HFFc6 (cell line): ENCODE data around the gene CACNB4. TPM values are rescaled to one million over a fixed set of nuclear protein-coding genes. Genes with fewer than 3 reads are reported as not detected.

Experiments
- DNase-seq: peaks from one replicate; pipeline ENCODE4 v3.0.0-alpha.2; 2018
- H3K27ac Mint-ChIP-seq: 2 replicates; pipeline ENCODE4 v1.8.0; 2020; ENCODE audit warnings: mild to moderate bottlenecking, mixed read lengths
- H3K27me3 Mint-ChIP-seq: 2 replicates; pipeline ENCODE4 v1.8.0; 2021; ENCODE audit warnings: mild to moderate bottlenecking, moderate library complexity, mixed read lengths; ENCODE audit not compliant: insufficient read depth
- H3K36me3 Mint-ChIP-seq: 2 replicates; pipeline ENCODE4 v1.8.0; 2021; ENCODE audit warnings: low read depth, mixed read lengths
- H3K4me1 Mint-ChIP-seq: 2 replicates; pipeline ENCODE4 v1.8.0; 2020; ENCODE audit warnings: low read depth, mixed read lengths
- H3K4me3 Mint-ChIP-seq: 2 replicates; pipeline ENCODE4 v1.8.0; 2020; ENCODE audit warnings: mild to moderate bottlenecking, moderate library complexity, mixed read lengths
- H3K9me3 Mint-ChIP-seq: 2 replicates; pipeline ENCODE4 v1.8.0; 2020; ENCODE audit warnings: mild to moderate bottlenecking, mixed read lengths
- total RNA-seq, 6 experiments: library from RNA; stranded (reverse); fragmentation: NEBNext Ultra II Directional; extraction: Animal tissue kit (Norgen Biotek cat#: 25700); gene quantifications; 2 replicates in 1 of 6; 3 replicates in 5 of 6; pipeline ENCODE4 v1.2.3, GENCODE V29; 2021
- TF ChIP-seq, protein P1 (sequence below): fragments of 200-600 bp; sonication (generic); IDR thresholded peaks from 2 replicates; pipeline ENCODE4 v1.5.0; 2021; ENCODE audit warnings: antibody characterized with exemption, mild to moderate bottlenecking

Gene CACNB4
- total RNA-seq, 6 experiments from 2014 or later: 0.05 to 0.23 (median 0.21) TPM; not detected in 3

DNA sequence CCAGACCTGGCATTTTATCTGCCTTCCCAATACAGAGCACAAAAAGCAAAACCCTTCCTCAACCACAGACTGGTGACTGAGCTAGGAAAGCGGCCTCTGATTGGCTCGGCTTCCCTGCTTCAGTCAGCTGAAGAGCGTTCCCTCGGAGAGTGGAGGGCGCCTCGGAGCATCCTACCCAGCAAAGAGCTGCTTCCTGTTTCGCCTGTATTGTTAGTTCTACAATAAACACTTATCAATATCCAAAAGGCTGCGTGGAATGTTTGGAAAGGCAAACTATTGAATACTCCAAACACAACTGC lies 125.0 kb downstream of the CACNB4 start:
- no peak for DNase-seq

GRCh38 chr2:151973013-151973900 lies 125.6 kb downstream of the CACNB4 start:
- no peak overlapping the region for H3K4me3 Mint-ChIP-seq
- no peak overlapping the region for H3K27ac Mint-ChIP-seq
- no peaks in the 10 kb centered on the region for H3K4me1 Mint-ChIP-seq
- H3K9me3 Mint-ChIP-seq: no peaks in the 10 kb centered on the region
- H3K36me3 Mint-ChIP-seq: no peaks in the 10 kb centered on the region
- H3K27me3 Mint-ChIP-seq: peaks cover 26% of the 10 kb centered on the region
- TF ChIP-seq, protein P1, sequence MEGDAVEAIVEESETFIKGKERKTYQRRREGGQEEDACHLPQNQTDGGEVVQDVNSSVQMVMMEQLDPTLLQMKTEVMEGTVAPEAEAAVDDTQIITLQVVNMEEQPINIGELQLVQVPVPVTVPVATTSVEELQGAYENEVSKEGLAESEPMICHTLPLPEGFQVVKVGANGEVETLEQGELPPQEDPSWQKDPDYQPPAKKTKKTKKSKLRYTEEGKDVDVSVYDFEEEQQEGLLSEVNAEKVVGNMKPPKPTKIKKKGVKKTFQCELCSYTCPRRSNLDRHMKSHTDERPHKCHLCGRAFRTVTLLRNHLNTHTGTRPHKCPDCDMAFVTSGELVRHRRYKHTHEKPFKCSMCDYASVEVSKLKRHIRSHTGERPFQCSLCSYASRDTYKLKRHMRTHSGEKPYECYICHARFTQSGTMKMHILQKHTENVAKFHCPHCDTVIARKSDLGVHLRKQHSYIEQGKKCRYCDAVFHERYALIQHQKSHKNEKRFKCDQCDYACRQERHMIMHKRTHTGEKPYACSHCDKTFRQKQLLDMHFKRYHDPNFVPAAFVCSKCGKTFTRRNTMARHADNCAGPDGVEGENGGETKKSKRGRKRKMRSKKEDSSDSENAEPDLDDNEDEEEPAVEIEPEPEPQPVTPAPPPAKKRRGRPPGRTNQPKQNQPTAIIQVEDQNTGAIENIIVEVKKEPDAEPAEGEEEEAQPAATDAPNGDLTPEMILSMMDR: no peak
- DNase-seq: no peak

More for the DNA sequence above, 125.0 kb downstream of the CACNB4 start:
- H3K4me1 Mint-ChIP-seq: no peaks in the 10 kb centered on the region
- H3K9me3 Mint-ChIP-seq: no peaks in the 10 kb centered on the region
- TF ChIP-seq, protein P1: no peak
- H3K4me3 Mint-ChIP-seq: no peak overlapping the region
- H3K27ac Mint-ChIP-seq: no peak overlapping the region
- peaks cover 30% of the 10 kb centered on the region for H3K27me3 Mint-ChIP-seq
- no peaks in the 10 kb centered on the region for H3K36me3 Mint-ChIP-seq

GRCh38 chr2:151972241-151973012 lies 126.4 kb downstream of the CACNB4 start:
- Mint-ChIP-seq H3K9me3 (no peaks in the 10 kb centered on the region), H3K36me3 (no peaks in the 10 kb centered on the region), H3K4me3 (no peak overlapping the region), H3K27ac (no peak overlapping the region), H3K4me1 (no peaks in the 10 kb centered on the region), H3K27me3 (peaks cover 26% of the 10 kb centered on the region)
- no peak for DNase-seq
- TF ChIP-seq, protein P1: no peak

GRCh38 chr2:151971301-151972051 lies 127.4 kb downstream of the CACNB4 start:
- Mint-ChIP-seq H3K36me3 (no peaks in the 10 kb centered on the region), H3K4me3 (no peak overlapping the region), H3K27me3 (peaks cover 24% of the 10 kb centered on the region), H3K9me3 (no peaks in the 10 kb centered on the region), H3K27ac (no peak overlapping the region), H3K4me1 (no peaks in the 10 kb centered on the region)
- TF ChIP-seq, protein P1: no peak
- no peak for DNase-seq

DNA sequence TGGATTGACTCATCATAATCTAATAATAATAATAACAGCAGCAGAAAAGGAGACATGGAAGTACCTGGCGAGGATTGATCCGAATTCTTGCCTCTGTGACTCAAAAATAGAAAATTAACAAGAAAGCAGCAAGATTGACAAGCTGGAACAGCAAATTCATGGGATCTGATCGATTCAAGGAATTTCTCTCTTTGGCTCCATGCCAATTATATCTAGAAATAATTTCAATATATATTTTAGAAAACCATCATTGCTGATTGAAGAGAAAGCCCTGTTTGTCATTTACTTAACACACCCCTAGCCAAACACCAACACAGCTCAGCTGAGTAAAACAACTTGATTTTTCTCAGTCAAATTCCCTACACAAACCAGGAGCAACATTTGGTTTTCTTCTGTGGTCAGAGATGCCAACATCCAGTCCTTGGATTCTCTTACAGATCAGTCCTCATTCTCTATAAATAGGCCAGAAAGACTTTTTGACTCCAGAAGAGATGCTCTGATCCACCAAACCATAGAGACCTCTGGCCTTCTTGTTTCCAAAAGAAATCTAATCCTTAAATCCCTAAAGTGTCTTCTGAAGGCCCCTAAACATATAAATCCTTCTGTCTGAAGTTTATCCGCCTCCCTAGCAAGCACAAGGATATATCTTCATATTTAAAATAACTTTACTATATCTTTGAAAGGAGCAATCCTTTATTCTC lies 129.9 kb downstream of the CACNB4 start:
- no peak for DNase-seq
- Mint-ChIP-seq H3K36me3 (no peaks in the 10 kb centered on the region), H3K4me1 (no peaks in the 10 kb centered on the region), H3K27me3 (peaks cover 15% of the 10 kb centered on the region), H3K9me3 (no peaks in the 10 kb centered on the region), H3K4me3 (no peak overlapping the region), H3K27ac (no peak overlapping the region)
- TF ChIP-seq, protein P1: no peak
